ENCODE measurements around the gene COPB2. TPM values are rescaled to one million over a fixed set of nuclear protein-coding genes. Genes with fewer than 3 reads are reported as not detected.

The COPB2 gene
- total and polyA plus RNA-seq, 11 donors = 17.7 to 80.2 (median 62.3) TPM

DNA sequence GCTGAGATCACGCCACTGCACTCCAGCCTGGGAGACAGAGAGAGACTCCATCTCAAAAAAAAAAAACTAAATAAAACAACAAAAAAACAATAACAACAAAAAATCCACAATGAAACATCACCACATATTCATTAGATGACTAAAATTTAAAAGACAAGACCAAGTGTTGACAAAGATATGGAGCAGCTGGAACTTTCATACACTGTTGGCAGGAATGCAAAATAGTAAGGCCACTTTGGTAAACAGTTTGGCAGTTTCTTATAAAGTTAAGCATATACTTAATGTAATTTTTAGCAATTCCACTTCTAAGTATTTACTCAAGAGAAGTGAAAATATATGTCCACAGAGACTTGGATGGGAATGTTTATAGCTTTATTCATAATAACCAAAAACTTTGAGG, 43.6 kb upstream of the COPB2 start:
- H3K27ac ChIP-seq = no peak overlapping the region
- H3K4me1 ChIP-seq = peaks cover 0 to 21% (median 0%) of the 10 kb centered on the region in 12 donors
- no peaks in the 10 kb centered on the region for H3K36me3 ChIP-seq
- no peak overlapping the region for H3K4me3 ChIP-seq
- H3K9me3 ChIP-seq = peaks cover 0 to 5% (median 0%) of the 10 kb centered on the region in 12 donors
- 96 to 100% (median 100%) methylated on average over 1 of the region's 1 CpG for WGBS, 4 donors
- TF ChIP-seq, protein P1, sequence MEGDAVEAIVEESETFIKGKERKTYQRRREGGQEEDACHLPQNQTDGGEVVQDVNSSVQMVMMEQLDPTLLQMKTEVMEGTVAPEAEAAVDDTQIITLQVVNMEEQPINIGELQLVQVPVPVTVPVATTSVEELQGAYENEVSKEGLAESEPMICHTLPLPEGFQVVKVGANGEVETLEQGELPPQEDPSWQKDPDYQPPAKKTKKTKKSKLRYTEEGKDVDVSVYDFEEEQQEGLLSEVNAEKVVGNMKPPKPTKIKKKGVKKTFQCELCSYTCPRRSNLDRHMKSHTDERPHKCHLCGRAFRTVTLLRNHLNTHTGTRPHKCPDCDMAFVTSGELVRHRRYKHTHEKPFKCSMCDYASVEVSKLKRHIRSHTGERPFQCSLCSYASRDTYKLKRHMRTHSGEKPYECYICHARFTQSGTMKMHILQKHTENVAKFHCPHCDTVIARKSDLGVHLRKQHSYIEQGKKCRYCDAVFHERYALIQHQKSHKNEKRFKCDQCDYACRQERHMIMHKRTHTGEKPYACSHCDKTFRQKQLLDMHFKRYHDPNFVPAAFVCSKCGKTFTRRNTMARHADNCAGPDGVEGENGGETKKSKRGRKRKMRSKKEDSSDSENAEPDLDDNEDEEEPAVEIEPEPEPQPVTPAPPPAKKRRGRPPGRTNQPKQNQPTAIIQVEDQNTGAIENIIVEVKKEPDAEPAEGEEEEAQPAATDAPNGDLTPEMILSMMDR (IDR thresholded peaks at IDR 0.05) = no peak
- TF ChIP-seq POLR2A (IDR thresholded peaks at IDR 0.05) = no peak
- no peaks in the 10 kb centered on the region for H3K27me3 ChIP-seq
- ATAC-seq = no peak
- no peak for DNase-seq
- intact Hi-C loops (cut with DNase I) = no loop called here

GRCh38 chr3:139430493-139430892, 41.0 kb upstream of the COPB2 start:
- no peak for ATAC-seq
- Histone ChIP-seq H3K27me3 (no peaks in the 10 kb centered on the region), H3K27ac (no peak overlapping the region), H3K9me3 (peaks cover 0 to 5% (median 0%) of the 10 kb centered on the region in 12 donors), H3K36me3 (peaks cover 0 to 5% (median 0%) of the 10 kb centered on the region in 9 donors), H3K4me3 (no peak overlapping the region), H3K4me1 (peaks cover 0 to 19% (median 0%) of the 10 kb centered on the region in 12 donors)
- TF ChIP-seq, protein P1 (IDR thresholded peaks at IDR 0.05) = no peak
- no peak for TF ChIP-seq POLR2A (IDR thresholded peaks at IDR 0.05)
- intact Hi-C loops (cut with DNase I) = no loop called here
- no peak for DNase-seq

DNA sequence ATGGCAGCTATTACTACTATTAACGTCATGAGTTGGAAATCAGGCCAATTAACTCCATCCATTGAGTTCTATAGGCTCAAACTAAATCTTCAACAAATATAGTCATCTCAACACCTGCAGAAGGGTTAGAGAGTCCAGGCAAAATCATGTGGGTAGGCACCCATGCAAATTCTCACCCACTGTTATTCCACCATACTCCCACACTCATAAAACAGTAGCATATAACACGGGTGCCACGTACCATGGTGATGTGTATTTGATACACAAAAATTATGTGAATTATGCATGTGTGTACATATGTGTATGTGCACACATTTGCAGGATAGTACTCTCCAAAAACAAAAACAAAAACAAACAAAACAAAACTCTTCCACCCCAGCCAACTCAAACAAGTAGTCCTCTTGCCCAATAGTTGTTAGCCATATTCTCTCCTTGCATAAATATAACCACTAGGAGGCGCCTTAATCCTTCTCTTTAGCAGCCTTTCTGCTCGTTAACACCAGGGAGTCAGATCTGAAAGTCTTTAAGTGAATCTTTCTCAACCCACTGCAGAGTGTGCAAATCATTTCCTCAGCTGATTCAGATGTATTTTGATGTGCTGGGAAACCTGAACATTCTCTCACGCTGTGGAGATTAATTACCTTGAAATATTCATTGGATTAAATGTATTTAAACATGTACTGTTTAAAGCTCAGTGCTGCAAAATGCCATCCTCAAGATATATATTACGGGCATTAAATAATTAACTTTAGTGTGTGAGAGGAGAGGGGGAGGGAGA, 38.0 kb upstream of the COPB2 start:
- Histone ChIP-seq H3K4me1 (peaks cover 0 to 5% (median 0%) of the 10 kb centered on the region in 12 donors), H3K27ac (no peak overlapping the region), H3K9me3 (no peaks in the 10 kb centered on the region), H3K27me3 (no peaks in the 10 kb centered on the region), H3K36me3 (peaks cover 0 to 25% (median 9%) of the 10 kb centered on the region in 9 donors), H3K4me3 (no peak overlapping the region)
- 44 to 58% (median 52%) methylated on average over 7 of the region's 7 CpGs for WGBS, 4 donors
- DNase-seq = no peak
- peak; percentile 64 to 90 (median 82) for ATAC-seq
- TF ChIP-seq, protein P1 (IDR thresholded peaks at IDR 0.05) = peak; percentile 71 to 88 (median 85)
- no peak for TF ChIP-seq POLR2A (IDR thresholded peaks at IDR 0.05)
- intact Hi-C loops (cut with DNase I) = loop anchor here (1.0 to 10.0 kb wide), 11 partner anchors 135 to 1437 kb away; partner anchors contain the start of gene CLSTN2 (in 6 of the 10)

DNA sequence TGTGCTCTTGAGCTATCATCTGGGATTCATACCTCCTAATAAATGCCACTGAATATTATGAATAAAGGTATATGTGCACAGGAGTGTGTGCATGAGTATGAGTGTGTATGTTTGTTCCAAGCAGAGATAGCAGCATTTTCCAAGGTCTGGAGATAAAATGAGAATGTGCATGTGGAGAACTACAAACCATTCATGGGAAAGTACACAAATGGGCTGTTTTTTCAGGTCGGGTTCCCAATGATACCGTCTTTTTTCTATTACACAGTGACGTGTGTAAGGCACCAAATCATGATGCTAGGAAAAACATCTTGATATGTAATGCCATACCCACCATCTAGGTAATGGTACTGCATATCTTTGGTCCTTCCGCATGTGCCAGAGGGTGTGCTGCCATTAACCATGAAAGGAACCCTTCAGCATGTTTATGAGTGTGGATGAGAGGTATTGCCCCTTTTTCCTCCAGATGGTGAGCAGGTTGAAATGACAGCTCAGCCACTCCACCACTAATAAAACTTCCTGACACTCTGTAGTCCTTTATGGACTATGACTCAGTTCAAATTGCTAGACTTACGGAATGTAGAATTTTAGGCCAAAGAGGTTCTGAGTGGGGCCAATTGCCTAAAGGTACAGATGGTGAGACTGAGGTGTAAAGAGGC, 36.4 kb upstream of the COPB2 start:
- Histone ChIP-seq H3K36me3 (peaks cover 0 to 25% (median 9%) of the 10 kb centered on the region in 9 donors), H3K4me1 (peaks cover 0 to 12% (median 0%) of the 10 kb centered on the region in 12 donors), H3K27me3 (no peaks in the 10 kb centered on the region), H3K9me3 (no peaks in the 10 kb centered on the region), H3K4me3 (no peak overlapping the region), H3K27ac (no peak overlapping the region)
- ATAC-seq (no peak), DNase-seq (no peak)
- intact Hi-C loops (cut with DNase I) = loop anchor here in 9 of 10 donors (2.0 to 10.0 kb wide), 10 partner anchors 136 to 1439 kb away; partner anchors contain the start of gene CLSTN2 (in 6 of the 9)
- 73 to 91% (median 79%) methylated on average over 5 of the region's 5 CpGs for WGBS, 4 donors
- TF ChIP-seq, protein P1 (IDR thresholded peaks at IDR 0.05) = no peak
- no peak for TF ChIP-seq POLR2A (IDR thresholded peaks at IDR 0.05)

Data from heart left ventricle (tissue), 16 donors.